ENCODE measurements around the gene THUMPD2.

- TF ChIP-seq CTCF (IDR thresholded peaks at IDR 0.05), result no peak
- no peak for TF ChIP-seq ZFX (IDR thresholded peaks at IDR 0.05; ENCODE audit: borderline replicate concordance)
Measured at GRCh38 chr2:39778775-39779340, at the start of gene THUMPD2.

All from 22Rv1 (cell line).